HUES64 (cell line): Measurements from ENCODE around the gene PLOD1.
A peak's percentile ranks its signal among the peaks of the same experiment; 100 is the strongest.

Source experiments
- H3K27ac ChIP-seq: 2 replicates; pipeline ENCODE4 v1.7.0; 2013; ENCODE audit warnings: low read depth, low read length, inconsistent platforms
- H3K27me3 ChIP-seq: 2 replicates; pipeline ENCODE4 v1.6.1; 2013; ENCODE audit warnings: mild to moderate bottlenecking, low read length; ENCODE audit not compliant: insufficient read depth
- H3K36me3 ChIP-seq: 2 replicates; pipeline ENCODE4 v1.6.1; 2013; ENCODE audit warnings: mild to moderate bottlenecking, low read length; ENCODE audit not compliant: insufficient read depth
- H3K4me1 ChIP-seq: 2 replicates; pipeline ENCODE4 v1.6.1; 2013; ENCODE audit warnings: mild to moderate bottlenecking, low read length, moderate library complexity; ENCODE audit not compliant: insufficient read depth
- H3K4me3 ChIP-seq: 2 replicates; pipeline ENCODE4 v1.5.1; 2013; ENCODE audit warnings: mild to moderate bottlenecking, low read length, moderate library complexity
- H3K9ac ChIP-seq: 2 replicates; pipeline ENCODE4 v1.6.1; 2013; ENCODE audit warnings: mild to moderate bottlenecking, low read depth, low read length
- H3K9me3 ChIP-seq: 2 replicates; pipeline ENCODE4 v1.6.1; 2013; ENCODE audit warnings: low read depth, low read length; ENCODE audit not compliant: insufficient read depth
- WGBS: fragments of 150-250, 120-280 bp; methylation state at CpG from one replicate; pipeline ENCODE4 v1.1.7; 2013; ENCODE audit warnings: missing lambda C conversion rate; 5-methylcytosine and 5-hydroxymethylcytosine counted together

PLOD1 gene

GRCh38 chr1:11960715-11961114 is 26.2 kb downstream of the PLOD1 start:
- Histone ChIP-seq H3K4me1 (no peaks in the 10 kb centered on the region), H3K27me3 (no peaks in the 10 kb centered on the region), H3K27ac (no peak overlapping the region), H3K4me3 (no peak overlapping the region), H3K9ac (no peak overlapping the region), H3K36me3 (peaks cover 63% of the 10 kb centered on the region), H3K9me3 (no peaks in the 10 kb centered on the region)
- WGBS = 94% methylated on average over 5 of the region's 6 CpGs

GRCh38 chr1:11961230-11961629 is 26.7 kb downstream of the PLOD1 start:
- Histone ChIP-seq H3K4me1 (no peaks in the 10 kb centered on the region), H3K36me3 (peaks cover 66% of the 10 kb centered on the region), H3K27ac (no peak overlapping the region), H3K27me3 (no peaks in the 10 kb centered on the region), H3K4me3 (no peak overlapping the region), H3K9me3 (no peaks in the 10 kb centered on the region), H3K9ac (no peak overlapping the region)
- WGBS = 97% methylated on average over 4 of the region's 4 CpGs

GRCh38 chr1:11963622-11964021 is 29.1 kb downstream of the PLOD1 start:
- H3K27me3 ChIP-seq = no peaks in the 10 kb centered on the region
- no peaks in the 10 kb centered on the region for H3K9me3 ChIP-seq
- no peak overlapping the region for H3K9ac ChIP-seq
- no peaks in the 10 kb centered on the region for H3K4me1 ChIP-seq
- H3K27ac ChIP-seq = no peak overlapping the region
- peaks cover 42% of the 10 kb centered on the region for H3K36me3 ChIP-seq
- no peak overlapping the region for H3K4me3 ChIP-seq
- WGBS = 92% methylated on average over 3 of the region's 3 CpGs

GRCh38 chr1:11964656-11965055 is 30.1 kb downstream of the PLOD1 start:
- 94% methylated on average over 12 of the region's 12 CpGs for WGBS
- Histone ChIP-seq H3K4me1 (no peaks in the 10 kb centered on the region), H3K27me3 (no peaks in the 10 kb centered on the region), H3K27ac (no peak overlapping the region), H3K36me3 (peaks cover 38% of the 10 kb centered on the region), H3K4me3 (no peak overlapping the region), H3K9me3 (no peaks in the 10 kb centered on the region), H3K9ac (no peak overlapping the region)

GRCh38 chr1:11967028-11967547 is 32.6 kb downstream of the PLOD1 start:
- H3K4me1 ChIP-seq = no peaks in the 10 kb centered on the region
- no peaks in the 10 kb centered on the region for H3K27me3 ChIP-seq
- peaks cover 29% of the 10 kb centered on the region for H3K36me3 ChIP-seq
- WGBS = 56% methylated on average over 5 of the region's 6 CpGs
- H3K27ac ChIP-seq = no peak overlapping the region
- H3K4me3 ChIP-seq = no peak overlapping the region
- no peak overlapping the region for H3K9ac ChIP-seq
- H3K9me3 ChIP-seq = no peaks in the 10 kb centered on the region

- peaks cover 31% of the 10 kb centered on the region for H3K36me3 ChIP-seq
- no peaks in the 10 kb centered on the region for H3K4me1 ChIP-seq
- WGBS = 94% methylated on average over 17 of the region's 17 CpGs
- H3K27ac ChIP-seq = no peak overlapping the region
- no peak overlapping the region for H3K4me3 ChIP-seq
- no peaks in the 10 kb centered on the region for H3K27me3 ChIP-seq
- H3K9ac ChIP-seq = no peak overlapping the region
- no peaks in the 10 kb centered on the region for H3K9me3 ChIP-seq
Measured at GRCh38 chr1:11970441-11971185, 36.1 kb downstream of the PLOD1 start.

- Histone ChIP-seq H3K4me1 (peaks cover 13% of the 10 kb centered on the region; the same call in 1 of the 2 replicates), H3K9ac (no peak overlapping the region), H3K9me3 (no peaks in the 10 kb centered on the region), H3K27me3 (no peaks in the 10 kb centered on the region), H3K4me3 (no peak overlapping the region), H3K36me3 (peaks cover 32% of the 10 kb centered on the region), H3K27ac (no peak overlapping the region)
- WGBS = 93% methylated on average over 3 of the region's 3 CpGs
Measured at GRCh38 chr1:11977625-11978024, 43.1 kb downstream of the PLOD1 start.

GRCh38 chr1:11978301-11978700 is 43.8 kb downstream of the PLOD1 start:
- no peak overlapping the region for H3K4me3 ChIP-seq
- H3K27me3 ChIP-seq = no peaks in the 10 kb centered on the region
- H3K36me3 ChIP-seq = peaks cover 34% of the 10 kb centered on the region
- no peak overlapping the region for H3K9ac ChIP-seq
- 92% methylated on average over 8 of the region's 8 CpGs for WGBS
- no peaks in the 10 kb centered on the region for H3K9me3 ChIP-seq
- peaks cover 13% of the 10 kb centered on the region; the same call in 1 of the 2 replicates for H3K4me1 ChIP-seq
- no peak overlapping the region for H3K27ac ChIP-seq

GRCh38 chr1:11979028-11979850 is 44.7 kb downstream of the PLOD1 start:
- Histone ChIP-seq H3K27me3 (no peaks in the 10 kb centered on the region), H3K36me3 (peaks cover 38% of the 10 kb centered on the region), H3K9me3 (no peaks in the 10 kb centered on the region), H3K4me3 (peak overlapping the region; percentile 96), H3K9ac (peak overlapping the region; percentile 68; the same call in 1 of the 2 replicates), H3K27ac (peak overlapping the region; percentile 34; the same call in 1 of the 2 replicates), H3K4me1 (peaks cover 13% of the 10 kb centered on the region; the same call in 1 of the 2 replicates)
- WGBS = 63% methylated on average over 29 of the region's 29 CpGs

GRCh38 chr1:11979851-11980675 is 45.5 kb downstream of the PLOD1 start, which contains the start of gene MFN2:
TSS of gene MFN2 (plus strand) at chr1:11980444. CDS start at chr1:11989169, 8,725 bp downstream.
- Histone ChIP-seq H3K27ac (peak within 1 kb of the TSS; percentile 97), H3K9ac (peak within 1 kb of the TSS; percentile 93), H3K4me3 (peak within 1 kb of the TSS; percentile 96), H3K4me1 (peaks cover 13% of the 10 kb centered on the region; the same call in 1 of the 2 replicates), H3K9me3 (no peaks in the 10 kb centered on the region), H3K27me3 (no peaks in the 10 kb centered on the region), H3K36me3 (peaks cover 38% of the 10 kb centered on the region)
- WGBS = 2% methylated on average over 71 of the region's 74 CpGs
